VCaP (cell line): ENCODE measurements around the gene ARSI.

Experiments used
- H3K27ac ChIP-seq: fragments of 450-650 bp; 2 replicates; pipeline ENCODE4 v1.5.1; 2017
- CTCF ChIP-seq: fragments of 450-650 bp; conservative IDR thresholded peaks from 2 replicates; pipeline ENCODE4 v1.5.1; 2017; ENCODE audit warnings: mild to moderate bottlenecking, moderate library complexity

Gene ARSI

GRCh38 chr5:150263801-150264621, 38.7 kb downstream of the ARSI start:
- no peak overlapping the region for H3K27ac ChIP-seq
- TF ChIP-seq CTCF = no peak

- no peak overlapping the region for H3K27ac ChIP-seq
Observed at GRCh38 chr5:150263375-150263775, 39.3 kb downstream of the ARSI start.

GRCh38 chr5:150262502-150262901, 40.2 kb downstream of the ARSI start:
- TF ChIP-seq CTCF = no peak

More at GRCh38 chr5:150263375-150263775, 39.3 kb downstream of the ARSI start:
- no peak for TF ChIP-seq CTCF

GRCh38 chr5:150261231-150261630, 41.5 kb downstream of the ARSI start:
- TF ChIP-seq CTCF = no peak
- no peak overlapping the region for H3K27ac ChIP-seq

More at GRCh38 chr5:150262502-150262901, 40.2 kb downstream of the ARSI start:
- no peak overlapping the region for H3K27ac ChIP-seq

GRCh38 chr5:150258130-150258529, 44.6 kb downstream of the ARSI start:
- H3K27ac ChIP-seq = no peak overlapping the region
- no peak for TF ChIP-seq CTCF

GRCh38 chr5:150257424-150257823, 45.3 kb downstream of the ARSI start:
- TF ChIP-seq CTCF = no peak
- no peak overlapping the region for H3K27ac ChIP-seq

- TF ChIP-seq CTCF = no peak
- no peak overlapping the region for H3K27ac ChIP-seq
Observed at GRCh38 chr5:150256410-150257064, 46.2 kb downstream of the ARSI start.
